Activated naive CD8-positive, alpha-beta T cell treated with anti-CD3 and anti-CD28 coated beads, Interleukin-2, amount 50 U/mL, for 16 hours (primary cell): ENCODE data around the gene TEX53.

Experiments
- DNase-seq: peaks from one replicate; pipeline ENCODE4 v3.0.0-alpha.2; 2020; ENCODE audit warnings: low read depth, low spot score

The TEX53 gene

DNA sequence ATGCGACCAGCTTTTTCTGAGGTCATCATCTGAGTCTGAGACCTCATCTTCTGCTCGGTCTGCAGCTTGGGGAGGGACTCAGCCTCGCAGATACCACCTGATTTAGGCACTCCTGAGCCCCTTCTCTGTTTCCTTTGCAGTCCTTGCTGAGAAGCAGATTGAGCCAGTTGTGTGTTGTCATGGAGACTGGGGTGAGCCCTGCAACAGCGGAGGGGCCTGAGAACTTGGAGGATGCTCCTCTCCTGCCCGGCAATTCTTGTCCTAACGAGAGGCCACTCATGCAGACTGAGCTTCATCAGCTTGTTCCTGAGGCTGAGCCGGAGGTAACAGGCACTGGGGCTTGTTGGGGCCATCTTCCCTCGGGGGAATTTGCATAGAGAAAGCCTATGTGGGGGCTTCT, 19.2 kb downstream of the TEX53 start:
- no peak for DNase-seq

DNA sequence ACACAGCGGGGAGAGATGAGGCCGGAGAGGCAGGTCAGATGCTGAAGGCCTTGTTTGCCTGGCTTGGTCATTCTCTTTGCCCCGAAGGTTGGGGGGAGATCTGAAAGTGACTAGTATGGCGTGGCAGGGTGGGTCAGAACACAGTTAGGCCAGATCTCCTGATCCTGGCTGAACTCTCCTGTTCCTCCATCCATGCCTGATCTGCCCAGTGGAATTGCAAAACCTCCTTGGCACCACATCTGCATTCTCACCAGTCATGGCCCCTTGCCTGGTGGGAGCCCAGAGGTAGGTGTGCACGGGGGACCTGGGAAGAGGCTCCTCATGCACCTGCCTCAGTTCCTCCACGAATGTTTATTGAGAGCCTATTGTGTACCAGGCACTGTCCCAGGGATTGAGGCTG, 23.2 kb downstream of the TEX53 start:
- no peak for DNase-seq

GRCh38 chr9:114633438-114634089, 24.0 kb downstream of the TEX53 start:
- DNase-seq = no peak

- DNase-seq = no peak
These were observed 26.4 kb downstream of the TEX53 start for GRCh38 chr9:114631166-114631565.

DNA sequence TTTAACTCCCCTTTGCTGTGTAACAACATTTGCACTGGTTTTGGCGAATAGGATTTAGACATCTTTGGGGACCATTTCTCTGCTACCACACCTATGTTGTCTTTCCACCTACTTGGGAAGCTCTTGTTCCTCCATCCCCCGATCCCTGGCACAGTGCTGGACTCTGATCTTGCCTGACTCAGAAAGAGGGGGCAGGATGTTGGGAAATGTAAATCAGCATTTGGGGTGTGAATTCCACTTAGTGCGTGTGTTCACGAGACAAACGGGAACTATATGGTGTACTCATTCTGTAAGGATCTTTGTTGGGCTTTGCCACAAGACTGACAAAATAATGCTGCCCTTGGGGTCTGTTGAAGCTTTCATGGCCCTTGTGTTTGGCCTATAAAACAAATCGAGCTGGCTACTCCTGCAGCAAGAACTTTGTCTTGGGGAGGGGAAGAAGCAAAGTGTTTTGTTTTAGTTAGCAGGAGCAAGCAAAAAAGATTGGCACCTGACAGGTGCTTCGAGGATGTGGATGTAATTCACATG, 28.0 kb downstream of the TEX53 start:
- DNase-seq = no peak

DNA sequence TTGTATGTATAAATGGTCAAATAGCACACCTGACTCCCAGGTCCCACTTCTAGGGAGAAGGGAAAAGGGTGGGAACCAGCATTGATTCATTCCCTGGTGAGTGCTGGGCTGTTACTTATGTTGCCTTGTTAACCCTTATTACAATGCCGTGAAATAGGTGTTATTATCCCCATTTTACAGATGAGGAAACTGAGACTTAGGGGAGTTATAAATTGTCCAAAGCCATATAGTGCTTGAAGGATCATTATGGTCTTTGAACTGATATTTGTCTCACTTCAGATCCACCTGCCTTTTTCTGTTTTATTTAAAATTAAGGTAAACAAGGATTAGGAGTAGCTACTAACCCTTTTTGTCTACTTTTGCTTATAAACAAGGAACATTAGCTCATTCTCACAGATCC, 30.1 kb downstream of the TEX53 start:
- DNase-seq = no peak

DNA sequence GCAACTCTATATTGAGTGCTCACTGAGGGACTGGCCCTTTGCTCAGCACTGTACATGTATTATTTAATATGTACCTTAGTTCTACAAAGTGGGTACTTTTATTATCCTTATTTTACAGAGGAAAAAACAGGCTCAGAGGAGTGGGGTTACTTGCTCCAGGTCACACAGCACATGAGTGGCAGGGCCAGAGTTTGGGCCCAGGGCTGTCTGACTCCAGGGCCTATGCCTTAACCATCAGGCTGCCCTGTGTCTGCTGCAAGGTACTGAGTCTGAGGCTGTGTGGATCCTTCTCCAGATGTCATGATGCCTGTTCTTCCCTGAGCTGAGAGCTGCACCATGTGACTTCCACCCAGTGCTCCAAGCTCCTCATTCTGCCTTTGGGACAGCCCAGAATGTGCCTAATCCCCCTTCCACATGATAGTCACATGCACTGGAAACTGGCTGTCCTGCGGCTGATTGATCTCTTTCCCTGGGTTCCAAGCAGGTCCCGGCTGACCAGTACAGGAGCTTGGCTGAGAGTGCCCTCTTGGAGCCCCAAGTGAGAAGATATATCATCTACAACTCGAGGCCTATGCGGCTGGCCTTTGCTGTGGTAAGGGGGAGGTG, 31.1 kb downstream of the TEX53 start:
- no peak for DNase-seq

- no peak for DNase-seq
These were observed 32.9 kb downstream of the TEX53 start for GRCh38 chr9:114624677-114625076.

DNA sequence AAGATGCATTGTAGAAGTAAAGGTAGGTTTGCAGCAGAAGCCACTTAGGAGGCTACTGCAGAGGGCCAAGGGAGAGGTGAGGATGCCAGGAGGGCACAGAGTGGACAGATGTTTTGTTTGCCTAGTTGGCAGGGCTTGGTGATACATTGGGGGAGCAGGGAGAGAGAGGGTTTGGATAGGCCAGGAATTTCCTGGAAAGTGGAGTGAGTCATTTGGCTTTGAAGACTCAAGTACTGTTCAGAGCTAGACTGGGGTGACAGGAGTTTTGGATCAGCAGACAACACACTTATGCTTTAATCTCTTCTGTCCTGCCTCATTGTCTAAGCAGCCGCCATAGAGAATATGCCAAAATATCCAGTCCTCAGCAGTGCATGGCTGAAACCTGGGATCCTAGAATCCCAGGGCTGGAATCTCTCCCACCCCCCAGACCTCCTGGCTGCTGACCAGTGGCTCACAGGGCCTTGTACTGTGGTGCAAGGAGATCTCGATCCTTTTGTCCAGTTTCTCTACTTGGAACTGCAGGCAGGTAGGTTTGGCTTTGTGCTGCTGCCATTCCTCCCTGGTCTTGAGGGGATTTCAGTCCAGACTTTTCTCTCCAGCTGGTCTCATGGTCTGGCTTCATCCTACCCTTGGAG, 35.5 kb downstream of the TEX53 start:
- no peak for DNase-seq

DNA sequence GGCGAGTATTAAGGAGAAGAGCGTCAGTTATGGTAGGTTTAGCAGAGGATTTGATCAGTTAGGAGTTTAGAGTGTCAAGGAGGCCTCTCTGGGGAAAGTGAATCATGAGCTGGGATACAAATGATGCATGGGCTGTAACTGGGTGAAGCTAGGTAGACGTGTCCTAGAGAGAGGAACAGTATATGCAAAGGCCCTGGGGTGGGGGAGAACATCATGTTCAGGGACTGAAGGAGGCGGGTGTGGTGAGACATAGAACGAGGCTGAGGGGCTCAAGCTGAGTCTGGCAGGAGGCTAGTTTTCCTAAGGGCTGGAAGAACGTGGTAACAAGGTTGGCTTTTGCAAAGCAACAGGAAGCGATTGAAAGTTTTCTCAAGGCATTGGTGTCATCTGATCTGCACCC, 36.0 kb downstream of the TEX53 start:
- DNase-seq = no peak

DNA sequence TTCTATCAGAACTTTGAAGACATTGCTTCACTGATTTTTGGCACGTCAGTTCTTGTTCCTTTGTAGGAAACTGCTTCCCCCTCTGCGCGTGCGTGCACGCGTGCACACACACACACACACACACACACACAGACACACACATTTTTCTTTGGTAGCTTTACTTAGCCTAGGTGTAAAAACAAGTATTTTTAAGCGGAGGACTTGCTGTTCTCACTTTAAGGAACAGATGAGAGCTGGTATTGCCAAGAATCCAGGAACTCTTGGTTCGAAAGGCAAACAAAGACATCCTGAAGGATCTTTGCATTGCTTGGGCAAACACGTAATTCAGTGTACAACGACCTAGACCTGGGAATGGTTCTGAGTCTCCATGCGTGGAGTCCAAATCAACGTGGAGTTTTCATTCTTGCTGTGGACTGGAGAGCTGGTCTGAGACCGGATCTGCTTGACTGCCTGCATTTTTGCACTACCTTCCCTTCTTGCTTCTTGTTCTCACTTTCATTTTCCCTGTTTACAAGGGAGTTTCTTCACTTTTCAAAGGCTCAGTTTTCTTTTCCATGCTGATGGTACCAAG, 38.3 kb downstream of the TEX53 start:
- no peak for DNase-seq

DNA sequence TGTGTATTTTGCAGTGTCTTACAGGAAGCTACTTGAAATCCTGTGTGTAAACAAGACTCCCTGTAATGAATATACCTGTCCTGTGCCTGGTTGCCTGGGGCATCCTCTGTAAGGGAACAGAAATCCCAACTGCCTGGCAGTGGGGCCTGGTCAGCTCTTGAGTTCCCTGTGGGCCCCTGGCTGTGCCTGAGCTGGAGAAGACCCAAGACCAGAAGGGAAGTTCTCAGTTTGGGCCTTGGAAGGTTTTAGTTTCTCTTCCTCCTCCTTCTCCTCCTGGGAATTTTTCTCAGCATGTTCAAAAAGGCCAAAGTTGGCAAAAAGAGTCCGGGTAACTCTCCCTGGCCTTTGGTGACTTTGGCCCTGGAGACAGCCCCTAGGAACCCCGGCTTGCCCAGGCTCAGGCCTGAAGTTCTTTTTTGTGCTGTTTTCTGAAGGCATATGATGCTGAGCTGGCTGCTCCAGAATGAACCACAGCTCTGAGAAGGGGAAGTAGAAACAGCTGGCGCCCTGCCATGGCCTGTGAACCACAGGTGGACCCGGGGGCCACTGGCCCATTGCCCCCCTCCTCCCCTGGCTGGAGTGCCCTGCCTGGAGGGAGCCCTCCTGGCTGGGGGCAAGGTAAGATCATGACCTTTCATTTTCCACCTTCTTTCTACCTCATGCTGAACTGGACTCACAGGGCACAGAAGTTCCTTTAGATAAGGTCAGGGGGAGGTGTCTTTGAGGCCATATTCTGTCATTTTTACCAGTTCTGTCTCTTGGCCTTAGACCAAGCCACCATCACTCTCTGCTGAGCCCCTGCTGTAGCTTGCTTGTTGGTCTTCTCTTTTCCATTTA, 40.7 kb downstream of the TEX53 start:
- DNase-seq = no peak

GRCh38 chr9:114614373-114614772, 43.2 kb downstream of the TEX53 start:
- no peak for DNase-seq

- DNase-seq = no peak
These were observed 43.7 kb downstream of the TEX53 start for GRCh38 chr9:114613919-114614318.

DNA sequence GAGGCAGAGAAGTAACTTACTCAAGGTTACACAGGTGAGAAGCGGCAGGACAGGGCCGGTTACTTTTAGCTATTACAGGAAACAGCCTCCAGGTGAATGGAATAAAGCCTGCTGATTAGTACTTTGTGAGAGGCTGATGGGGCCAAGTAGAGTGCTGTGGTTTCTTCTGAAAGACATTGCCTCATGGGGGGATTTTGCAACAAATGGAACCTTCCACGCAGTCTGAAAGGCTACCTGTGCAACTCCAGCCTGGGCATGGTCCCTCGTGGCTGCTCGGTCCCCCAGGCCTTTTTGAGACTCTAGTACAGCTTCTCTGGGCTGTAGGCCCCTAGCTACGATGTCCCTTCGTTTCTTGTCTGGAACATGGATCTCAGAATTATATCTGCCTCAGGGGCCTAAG, 44.5 kb downstream of the TEX53 start:
- no peak for DNase-seq

DNA sequence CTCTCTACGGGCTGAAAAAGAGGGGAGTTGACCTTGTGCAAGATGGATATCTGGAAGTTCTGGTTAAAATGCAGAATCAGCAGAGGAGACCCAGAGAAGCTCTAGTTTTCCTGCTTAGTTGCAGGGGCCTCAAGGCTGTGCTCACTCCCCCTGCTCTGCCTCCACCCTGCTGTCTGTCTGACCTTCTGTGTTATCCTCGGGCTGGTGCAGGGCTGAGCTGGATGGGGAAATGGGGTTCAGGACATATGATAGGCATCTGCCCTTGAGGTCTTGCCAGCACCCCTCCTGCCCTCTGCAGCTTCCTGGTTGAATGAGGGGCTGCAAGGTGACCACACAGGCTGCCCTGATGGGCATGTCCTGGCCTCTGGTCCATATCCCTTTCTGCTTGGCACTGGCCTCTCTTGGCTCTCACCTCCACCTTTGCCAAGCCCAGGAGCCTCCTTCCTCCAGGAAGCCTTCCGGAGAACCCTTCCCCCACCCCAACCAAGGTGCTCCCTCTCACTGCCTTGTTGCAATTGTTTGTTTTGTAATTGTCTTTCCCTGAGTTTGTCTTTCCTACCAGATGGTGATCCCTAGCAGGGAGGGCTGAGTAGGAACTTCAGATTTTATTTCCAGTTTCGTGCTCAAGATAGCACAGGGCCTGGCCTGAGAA, 45.2 kb downstream of the TEX53 start:
- DNase-seq = no peak

GRCh38 chr9:114611516-114612271, 45.9 kb downstream of the TEX53 start:
- peak; percentile 6 for DNase-seq

DNA sequence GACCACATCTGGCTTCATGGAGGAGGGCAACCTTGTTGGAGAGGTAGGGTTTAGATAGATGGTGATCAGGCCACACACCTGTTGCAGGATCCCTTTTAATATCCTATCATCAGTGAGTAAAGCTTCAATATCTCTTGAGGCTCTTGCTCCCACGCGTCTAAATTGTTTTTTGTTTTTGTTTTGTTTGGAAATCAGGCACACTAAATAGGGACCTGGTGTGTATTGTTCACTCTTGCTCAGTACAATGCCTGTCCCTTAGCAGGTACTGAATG, 49.1 kb downstream of the TEX53 start:
- no peak for DNase-seq

- no peak for DNase-seq
These were observed 49.7 kb downstream of the TEX53 start for GRCh38 chr9:114607671-114608524.
